ENCODE results near the gene SH3GL3.

Gene SH3GL3

GRCh38 chr15:83498801-83499200, 51.7 kb downstream of the SH3GL3 start:
- Histone ChIP-seq H3K9me3 (ENCODE audit: low read length) (no peaks in the 10 kb centered on the region), H4K20me1 (ENCODE audit: insufficient read depth, low read length) (no peaks in the 10 kb centered on the region), H3K9me2 (ENCODE audit: low read depth, low read length) (no peaks in the 10 kb centered on the region), H3K27ac (ENCODE audit: low read depth, low read length, poor library complexity, severe bottlenecking) (no peak overlapping the region), H3F3A (ENCODE audit: insufficient read depth, low read length) (no peaks in the 10 kb centered on the region), H3K27me3 (ENCODE audit: insufficient read depth, low read length) (no peaks in the 10 kb centered on the region), H3K4me1 (ENCODE audit: insufficient read depth, low read length, severe bottlenecking) (no peaks in the 10 kb centered on the region), H3K9ac (ENCODE audit: low read length) (no peak overlapping the region), H2AFZ (ENCODE audit: low read length) (no peak overlapping the region), H3K4me2 (ENCODE audit: low read length) (no peak overlapping the region), H3K4me3 (ENCODE audit: low read depth, low read length, poor library complexity, severe bottlenecking) (no peak overlapping the region), H3K79me2 (ENCODE audit: insufficient read depth, low read length) (no peaks in the 10 kb centered on the region), H3K36me3 (ENCODE audit: insufficient read depth, low read length) (no peaks in the 10 kb centered on the region)
- no peak for TF ChIP-seq EZH2 (IDR thresholded peaks at IDR 0.05; ENCODE audit: borderline replicate concordance, low read length)
- TF ChIP-seq, protein P1, sequence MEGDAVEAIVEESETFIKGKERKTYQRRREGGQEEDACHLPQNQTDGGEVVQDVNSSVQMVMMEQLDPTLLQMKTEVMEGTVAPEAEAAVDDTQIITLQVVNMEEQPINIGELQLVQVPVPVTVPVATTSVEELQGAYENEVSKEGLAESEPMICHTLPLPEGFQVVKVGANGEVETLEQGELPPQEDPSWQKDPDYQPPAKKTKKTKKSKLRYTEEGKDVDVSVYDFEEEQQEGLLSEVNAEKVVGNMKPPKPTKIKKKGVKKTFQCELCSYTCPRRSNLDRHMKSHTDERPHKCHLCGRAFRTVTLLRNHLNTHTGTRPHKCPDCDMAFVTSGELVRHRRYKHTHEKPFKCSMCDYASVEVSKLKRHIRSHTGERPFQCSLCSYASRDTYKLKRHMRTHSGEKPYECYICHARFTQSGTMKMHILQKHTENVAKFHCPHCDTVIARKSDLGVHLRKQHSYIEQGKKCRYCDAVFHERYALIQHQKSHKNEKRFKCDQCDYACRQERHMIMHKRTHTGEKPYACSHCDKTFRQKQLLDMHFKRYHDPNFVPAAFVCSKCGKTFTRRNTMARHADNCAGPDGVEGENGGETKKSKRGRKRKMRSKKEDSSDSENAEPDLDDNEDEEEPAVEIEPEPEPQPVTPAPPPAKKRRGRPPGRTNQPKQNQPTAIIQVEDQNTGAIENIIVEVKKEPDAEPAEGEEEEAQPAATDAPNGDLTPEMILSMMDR (IDR thresholded peaks at IDR 0.05; ENCODE audit: low read length): no peak

DNA sequence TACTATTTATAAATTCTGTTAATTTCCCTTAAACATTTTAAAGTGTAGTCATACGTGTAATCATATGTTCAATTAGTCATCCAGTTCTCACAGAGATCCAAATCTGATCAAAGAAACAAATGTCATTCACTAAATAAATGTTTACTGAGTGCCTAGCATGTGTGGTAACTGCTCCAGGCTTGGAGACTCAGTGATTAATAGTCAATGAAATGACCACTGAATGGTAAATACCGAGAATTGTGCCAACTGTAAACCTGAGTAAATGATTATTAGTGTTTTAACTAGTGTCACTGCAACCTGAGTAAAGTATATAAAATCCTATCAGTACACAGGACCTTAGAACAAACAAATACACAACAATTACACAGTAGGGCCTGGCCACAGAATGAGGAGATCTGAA, 52.3 kb downstream of the SH3GL3 start:
- TF ChIP-seq, protein P1 (IDR thresholded peaks at IDR 0.05; ENCODE audit: low read length): no peak
- TF ChIP-seq EZH2 (IDR thresholded peaks at IDR 0.05; ENCODE audit: borderline replicate concordance, low read length): no peak
- Histone ChIP-seq H4K20me1 (ENCODE audit: insufficient read depth, low read length) (no peaks in the 10 kb centered on the region), H3K4me3 (ENCODE audit: low read depth, low read length, poor library complexity, severe bottlenecking) (no peak overlapping the region), H3K27me3 (ENCODE audit: insufficient read depth, low read length) (no peaks in the 10 kb centered on the region), H3K79me2 (ENCODE audit: insufficient read depth, low read length) (no peaks in the 10 kb centered on the region), H2AFZ (ENCODE audit: low read length) (no peak overlapping the region), H3K9ac (ENCODE audit: low read length) (no peak overlapping the region), H3K4me2 (ENCODE audit: low read length) (no peak overlapping the region), H3K9me3 (ENCODE audit: low read length) (no peaks in the 10 kb centered on the region), H3K36me3 (ENCODE audit: insufficient read depth, low read length) (no peaks in the 10 kb centered on the region), H3K27ac (ENCODE audit: low read depth, low read length, poor library complexity, severe bottlenecking) (no peak overlapping the region), H3K9me2 (ENCODE audit: low read depth, low read length) (no peaks in the 10 kb centered on the region), H3F3A (ENCODE audit: insufficient read depth, low read length) (no peaks in the 10 kb centered on the region), H3K4me1 (ENCODE audit: insufficient read depth, low read length, severe bottlenecking) (no peaks in the 10 kb centered on the region)

- Histone ChIP-seq H3K36me3 (ENCODE audit: insufficient read depth, low read length) (no peaks in the 10 kb centered on the region), H3K4me2 (ENCODE audit: low read length) (no peak overlapping the region), H3K79me2 (ENCODE audit: insufficient read depth, low read length) (no peaks in the 10 kb centered on the region), H4K20me1 (ENCODE audit: insufficient read depth, low read length) (no peaks in the 10 kb centered on the region), H3K9ac (ENCODE audit: low read length) (no peak overlapping the region), H3K4me3 (ENCODE audit: low read depth, low read length, poor library complexity, severe bottlenecking) (no peak overlapping the region), H3K4me1 (ENCODE audit: insufficient read depth, low read length, severe bottlenecking) (no peaks in the 10 kb centered on the region), H3K27ac (ENCODE audit: low read depth, low read length, poor library complexity, severe bottlenecking) (no peak overlapping the region), H3K9me3 (ENCODE audit: low read length) (no peaks in the 10 kb centered on the region), H2AFZ (ENCODE audit: low read length) (no peak overlapping the region), H3K9me2 (ENCODE audit: low read depth, low read length) (no peaks in the 10 kb centered on the region), H3F3A (ENCODE audit: insufficient read depth, low read length) (no peaks in the 10 kb centered on the region), H3K27me3 (ENCODE audit: insufficient read depth, low read length) (no peaks in the 10 kb centered on the region)
- TF ChIP-seq, protein P1 (IDR thresholded peaks at IDR 0.05; ENCODE audit: low read length): no peak
- no peak for TF ChIP-seq EZH2 (IDR thresholded peaks at IDR 0.05; ENCODE audit: borderline replicate concordance, low read length)
Observed at GRCh38 chr15:83503595-83504364, 56.6 kb downstream of the SH3GL3 start.
